ENCODE measurements around the gene SYNCRIP. TPM values are rescaled to one million over a fixed set of nuclear protein-coding genes. Genes with fewer than 3 reads are reported as not detected.

Gene SYNCRIP
- total RNA-seq, 1 donor from 2014 or later: 25.3 TPM

DNA sequence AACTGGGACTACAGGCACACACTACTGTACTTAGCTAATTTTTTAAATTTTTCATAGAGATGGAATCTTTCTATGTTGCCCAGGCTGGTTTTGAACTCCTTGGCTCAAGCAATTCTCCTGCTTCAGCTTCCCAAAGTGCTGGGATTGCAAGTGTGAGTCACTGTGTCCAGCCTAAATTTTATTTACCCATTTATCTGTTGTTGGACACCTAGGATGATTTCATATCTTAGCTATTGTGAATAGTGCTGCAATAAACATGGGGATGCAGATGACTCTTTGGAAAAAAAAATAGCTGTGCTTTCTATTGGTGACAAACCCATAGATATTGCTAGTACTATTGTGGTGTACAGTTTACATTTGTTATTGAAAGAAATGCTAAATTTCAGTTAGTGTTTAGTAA, 19.6 kb upstream of the SYNCRIP start:
- H3K36me3 ChIP-seq: peaks cover 25 to 30% of the 10 kb centered on the region in 2 donors
- H3K9me3 ChIP-seq: peaks cover 0 to 6% of the 10 kb centered on the region in 2 donors
- intact Hi-C loops (cut with DNase I): no loop called here
- DNase-seq (ENCODE audit: low spot score in 2 of 2): no peak
- H3K4me1 ChIP-seq: no peaks in the 10 kb centered on the region
- TF ChIP-seq, protein P1, sequence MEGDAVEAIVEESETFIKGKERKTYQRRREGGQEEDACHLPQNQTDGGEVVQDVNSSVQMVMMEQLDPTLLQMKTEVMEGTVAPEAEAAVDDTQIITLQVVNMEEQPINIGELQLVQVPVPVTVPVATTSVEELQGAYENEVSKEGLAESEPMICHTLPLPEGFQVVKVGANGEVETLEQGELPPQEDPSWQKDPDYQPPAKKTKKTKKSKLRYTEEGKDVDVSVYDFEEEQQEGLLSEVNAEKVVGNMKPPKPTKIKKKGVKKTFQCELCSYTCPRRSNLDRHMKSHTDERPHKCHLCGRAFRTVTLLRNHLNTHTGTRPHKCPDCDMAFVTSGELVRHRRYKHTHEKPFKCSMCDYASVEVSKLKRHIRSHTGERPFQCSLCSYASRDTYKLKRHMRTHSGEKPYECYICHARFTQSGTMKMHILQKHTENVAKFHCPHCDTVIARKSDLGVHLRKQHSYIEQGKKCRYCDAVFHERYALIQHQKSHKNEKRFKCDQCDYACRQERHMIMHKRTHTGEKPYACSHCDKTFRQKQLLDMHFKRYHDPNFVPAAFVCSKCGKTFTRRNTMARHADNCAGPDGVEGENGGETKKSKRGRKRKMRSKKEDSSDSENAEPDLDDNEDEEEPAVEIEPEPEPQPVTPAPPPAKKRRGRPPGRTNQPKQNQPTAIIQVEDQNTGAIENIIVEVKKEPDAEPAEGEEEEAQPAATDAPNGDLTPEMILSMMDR (IDR thresholded peaks at IDR 0.05): no peak
- H3K4me3 ChIP-seq: no peak overlapping the region
- no peaks in the 10 kb centered on the region for H3K27me3 ChIP-seq
- no peak overlapping the region for H3K27ac ChIP-seq

DNA sequence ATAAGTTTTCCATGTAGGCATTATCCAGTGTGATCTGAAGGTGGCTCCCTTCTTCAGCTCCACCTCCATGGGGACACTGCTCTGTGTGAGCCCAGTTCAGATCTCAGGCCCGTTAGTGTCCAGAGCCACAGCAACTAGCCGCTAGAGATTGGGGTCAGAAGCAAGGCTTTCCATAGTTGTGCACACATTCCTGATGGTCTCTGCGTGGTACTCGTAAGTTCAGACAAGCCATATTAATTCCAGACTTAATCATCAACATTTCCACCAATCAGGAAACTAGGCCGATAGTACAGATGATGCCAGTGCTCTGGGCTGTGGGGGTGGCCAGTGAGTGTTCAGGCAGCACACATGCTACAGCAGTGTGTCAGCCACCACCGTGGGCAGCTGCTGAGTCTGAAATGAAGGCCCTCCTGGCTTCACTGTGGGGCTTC, 17.5 kb upstream of the SYNCRIP start:
- DNase-seq (ENCODE audit: low spot score in 2 of 2): no peak
- Histone ChIP-seq H3K36me3 (peaks cover 21 to 22% of the 10 kb centered on the region in 2 donors), H3K4me3 (no peak overlapping the region), H3K4me1 (no peaks in the 10 kb centered on the region), H3K9me3 (peaks cover 0 to 6% of the 10 kb centered on the region in 2 donors), H3K27ac (no peak overlapping the region), H3K27me3 (no peaks in the 10 kb centered on the region)
- TF ChIP-seq, protein P1 (IDR thresholded peaks at IDR 0.05): no peak
- intact Hi-C loops (cut with DNase I): no loop called here

DNA sequence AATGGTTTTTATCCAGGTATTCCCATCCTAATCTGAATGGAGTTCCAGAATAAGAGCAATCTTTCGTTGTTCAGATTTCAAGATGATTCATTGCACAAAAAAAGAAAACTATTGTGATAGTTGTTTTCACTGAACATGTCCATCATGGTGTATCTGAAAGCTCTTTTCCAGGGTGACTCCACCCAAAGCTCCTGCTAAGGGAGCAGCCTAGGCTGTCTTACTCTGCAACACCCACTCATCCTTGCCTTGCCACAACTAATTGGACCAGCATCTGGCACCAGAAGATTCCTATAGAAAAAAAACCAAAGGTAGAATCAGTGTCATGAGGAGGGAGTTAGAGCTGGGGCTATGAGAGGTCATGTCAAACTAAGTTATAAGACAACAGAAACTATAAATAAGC, 7.9 kb upstream of the SYNCRIP start:
- no peaks in the 10 kb centered on the region for H3K9me3 ChIP-seq
- TF ChIP-seq, protein P1 (IDR thresholded peaks at IDR 0.05): no peak
- intact Hi-C loops (cut with DNase I): no loop called here
- H3K27me3 ChIP-seq: no peaks in the 10 kb centered on the region
- no peak for DNase-seq (ENCODE audit: low spot score in 2 of 2)
- H3K36me3 ChIP-seq: no peaks in the 10 kb centered on the region
- no peaks in the 10 kb centered on the region for H3K4me1 ChIP-seq
- no peak overlapping the region for H3K4me3 ChIP-seq
- no peak overlapping the region for H3K27ac ChIP-seq

DNA sequence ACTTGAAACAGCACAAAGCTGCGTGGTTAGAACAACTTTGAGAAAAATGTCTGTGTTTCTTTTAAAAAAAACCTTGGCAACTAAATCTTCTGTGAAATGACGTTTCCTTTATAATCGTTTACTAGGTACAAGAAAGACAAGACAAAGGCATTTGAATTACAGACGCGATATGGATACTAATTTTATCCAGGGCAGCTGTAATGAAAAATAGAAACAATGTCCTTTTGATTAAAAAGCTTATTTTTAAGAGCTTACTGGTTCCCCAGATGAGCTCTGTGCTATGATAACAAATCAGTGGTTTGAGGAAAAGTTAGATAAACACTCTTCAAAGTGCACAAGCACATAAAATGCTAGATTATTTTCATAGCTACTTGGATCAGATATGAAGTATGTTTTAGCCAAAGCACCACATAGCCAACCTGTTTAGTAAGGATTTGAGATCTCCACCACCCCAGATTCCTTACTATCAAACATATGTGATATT, 1.6 kb upstream of the SYNCRIP start:
- intact Hi-C loops (cut with DNase I): loop anchor here (5.0 to 10.0 kb wide), 4 partner anchors 192 to 1763 kb away; partner anchors contain the start of genes CFAP206, NT5E and TBX18
- Histone ChIP-seq H3K4me3 (peak overlapping the region; percentile 93 to 95), H3K27ac (peak overlapping the region; percentile 96 to 97), H3K27me3 (no peaks in the 10 kb centered on the region), H3K9me3 (no peaks in the 10 kb centered on the region), H3K36me3 (peaks cover 0 to 8% of the 10 kb centered on the region in 2 donors), H3K4me1 (peaks cover 0 to 9% of the 10 kb centered on the region in 2 donors)
- no peak for DNase-seq (ENCODE audit: low spot score in 2 of 2)
- TF ChIP-seq, protein P1 (IDR thresholded peaks at IDR 0.05): no peak

DNA sequence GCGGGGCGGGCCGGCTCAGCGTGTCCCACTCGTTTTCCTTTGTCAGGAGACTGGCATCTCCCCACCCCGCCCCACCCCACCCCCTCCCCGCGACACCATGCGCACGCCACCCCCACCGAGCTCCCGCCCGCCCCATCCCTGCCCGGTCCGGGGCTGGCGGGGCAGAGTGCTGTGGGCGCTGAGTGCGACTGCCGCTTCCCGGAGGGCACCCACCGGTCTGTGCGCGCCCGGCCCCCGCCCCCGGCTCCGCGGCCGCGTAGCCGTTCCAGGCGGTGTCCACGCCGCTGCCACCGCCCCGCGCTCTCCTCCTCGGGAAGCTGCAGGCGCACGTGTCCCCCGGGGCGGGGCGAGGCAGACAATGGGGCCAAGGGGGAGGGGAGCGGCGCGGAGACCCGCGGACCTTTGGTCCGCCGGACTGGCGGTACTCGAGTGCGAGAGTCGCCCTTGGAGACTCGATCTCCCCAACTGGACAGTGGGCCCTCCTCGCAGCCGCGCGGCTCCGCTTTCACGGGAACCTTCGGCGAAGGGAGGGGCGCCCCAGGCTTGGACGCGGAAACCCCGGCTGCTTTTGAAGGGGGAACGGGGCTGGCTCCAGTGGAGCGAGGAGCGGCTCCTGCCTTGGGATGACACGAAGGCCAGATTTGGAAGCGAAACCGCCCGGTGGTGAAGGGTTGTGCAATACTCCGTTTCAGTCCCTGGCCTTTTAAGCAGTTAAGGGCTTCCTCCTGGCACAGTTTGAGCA, 1.0 kb upstream of the SYNCRIP start:
- peaks cover 0 to 15% of the 10 kb centered on the region in 2 donors for H3K4me1 ChIP-seq
- TF ChIP-seq, protein P1 (IDR thresholded peaks at IDR 0.05): no peak
- H3K4me3 ChIP-seq: peak overlapping the region; percentile 93 to 95
- H3K27ac ChIP-seq: peak overlapping the region; percentile 96 to 97
- intact Hi-C loops (cut with DNase I): loop anchor here (1.0 to 10.0 kb wide), 5 partner anchors 35 to 1764 kb away; partner anchors contain the start of genes CFAP206, NT5E and TBX18
- H3K9me3 ChIP-seq: no peaks in the 10 kb centered on the region
- no peaks in the 10 kb centered on the region for H3K27me3 ChIP-seq
- DNase-seq (ENCODE audit: low spot score in 2 of 2): peak; percentile 61 to 95
- peaks cover 0 to 14% of the 10 kb centered on the region in 2 donors for H3K36me3 ChIP-seq

Data from ascending aorta (tissue), 2 donors.